Suprapubic skin (tissue), 4 donors: ENCODE results near the gene KIRREL3. TPM values are rescaled to one million over a fixed set of nuclear protein-coding genes. Genes with fewer than 3 reads are reported as not detected.

Source experiments
- DNase-seq, 2 donors: peaks; one replicate each; pipeline ENCODE4 v3.0.0-alpha.2; 2019; ENCODE audit warnings: low spot score in 2 of 2
- H3K27ac ChIP-seq: fragments of 200-600 bp; sonication (generic); one replicate; pipeline ENCODE4 v1.5.1; 2019
- H3K27me3 ChIP-seq: fragments of 200-600 bp; sonication (generic); one replicate; pipeline ENCODE4 v1.5.1; 2019
- H3K36me3 ChIP-seq: fragments of 200-600 bp; sonication (generic); one replicate; pipeline ENCODE4 v1.5.1; 2019
- H3K4me1 ChIP-seq: fragments of 200-600 bp; sonication (generic); one replicate; pipeline ENCODE4 v1.5.1; 2019
- H3K4me3 ChIP-seq: fragments of 200-600 bp; sonication (generic); one replicate; pipeline ENCODE4 v1.5.1; 2019; ENCODE audit warnings: mild to moderate bottlenecking
- H3K9me3 ChIP-seq: fragments of 200-600 bp; sonication (generic); one replicate; pipeline ENCODE4 v1.5.1; 2019
- EP300 ChIP-seq: sonication (generic); formaldehyde crosslinking; IDR thresholded peaks from one replicate; pipeline ENCODE4 v1.6.1; 2017; ENCODE audit warnings: antibody characterized with exemption
- POLR2A ChIP-seq, 2 donors: fragments of 450-650 bp; IDR thresholded peaks; one replicate each; pipeline ENCODE4 v1.6.1; 2017; ENCODE audit warnings: antibody characterized with exemption in 2 of 2, mild to moderate bottlenecking in 2 of 2, moderate library complexity in 2 of 2
- POLR2AphosphoS5 ChIP-seq, 3 donors: sonication (generic); formaldehyde crosslinking; IDR thresholded peaks; one replicate each; pipeline ENCODE4 v1.6.1; 2017; ENCODE audit warnings: antibody characterized with exemption in 3 of 3
- WGBS: methylation state at CpG from one replicate; pipeline ENCODE4 v1.1.5; 2018; 5-methylcytosine and 5-hydroxymethylcytosine counted together
- total RNA-seq, 4 donors: library from RNA; depleted of rRNA; stranded (reverse); fragments of >200 nt; gene quantifications; one replicate each; pipeline ENCODE4 v1.1.0, GENCODE V29; 2016
- TF ChIP-seq, protein P1 (sequence below), 2 donors: fragments of 200-600 bp in 1 of 2; fragments of 450-650 bp in 1 of 2; sonication (generic) in 1 of 2; IDR thresholded peaks; one replicate each; pipeline ENCODE4 v1.5.1; 2016 to 2019; ENCODE audit warnings: antibody characterized with exemption in 2 of 2, mild to moderate bottlenecking in 1 of 2, moderate library complexity in 1 of 2

Gene KIRREL3
- total RNA-seq, 4 donors from 2014 or later = 0.17 TPM; not detected in 3

DNA sequence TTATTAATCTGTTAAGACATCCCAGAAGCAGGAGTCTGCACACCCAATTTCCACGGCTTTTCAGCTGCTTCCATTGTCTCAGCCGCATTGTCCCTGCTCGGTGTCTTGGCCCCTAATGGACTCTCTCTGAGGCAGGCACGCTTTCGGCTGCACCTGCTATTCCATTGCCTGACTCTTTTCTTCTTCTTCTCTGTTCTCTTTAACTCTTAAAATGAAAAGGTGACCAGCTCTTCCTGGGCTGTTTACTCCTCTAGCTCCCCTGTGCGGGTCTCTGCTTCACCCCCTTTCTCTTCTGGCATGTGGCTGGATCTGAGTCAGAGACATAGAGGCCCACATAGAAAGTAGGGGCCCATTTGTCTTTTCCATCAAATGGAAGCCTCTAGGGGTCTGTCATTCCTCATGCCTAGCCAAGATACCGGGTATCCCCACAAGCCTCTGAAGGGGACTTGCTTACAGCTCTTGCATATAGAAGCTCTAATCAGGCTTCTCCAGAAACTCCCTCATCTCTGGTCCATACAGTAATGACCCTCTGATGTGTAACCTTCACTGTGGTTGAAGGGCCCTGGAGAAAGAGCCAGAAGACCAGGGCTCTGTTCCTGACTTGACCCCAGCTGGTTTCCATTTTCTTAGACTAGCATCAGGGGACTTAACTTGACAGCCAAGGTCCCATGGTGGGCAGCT lies 401.2 kb downstream of the KIRREL3 start:
- TF ChIP-seq EP300 = no peak
- TF ChIP-seq, protein P1, sequence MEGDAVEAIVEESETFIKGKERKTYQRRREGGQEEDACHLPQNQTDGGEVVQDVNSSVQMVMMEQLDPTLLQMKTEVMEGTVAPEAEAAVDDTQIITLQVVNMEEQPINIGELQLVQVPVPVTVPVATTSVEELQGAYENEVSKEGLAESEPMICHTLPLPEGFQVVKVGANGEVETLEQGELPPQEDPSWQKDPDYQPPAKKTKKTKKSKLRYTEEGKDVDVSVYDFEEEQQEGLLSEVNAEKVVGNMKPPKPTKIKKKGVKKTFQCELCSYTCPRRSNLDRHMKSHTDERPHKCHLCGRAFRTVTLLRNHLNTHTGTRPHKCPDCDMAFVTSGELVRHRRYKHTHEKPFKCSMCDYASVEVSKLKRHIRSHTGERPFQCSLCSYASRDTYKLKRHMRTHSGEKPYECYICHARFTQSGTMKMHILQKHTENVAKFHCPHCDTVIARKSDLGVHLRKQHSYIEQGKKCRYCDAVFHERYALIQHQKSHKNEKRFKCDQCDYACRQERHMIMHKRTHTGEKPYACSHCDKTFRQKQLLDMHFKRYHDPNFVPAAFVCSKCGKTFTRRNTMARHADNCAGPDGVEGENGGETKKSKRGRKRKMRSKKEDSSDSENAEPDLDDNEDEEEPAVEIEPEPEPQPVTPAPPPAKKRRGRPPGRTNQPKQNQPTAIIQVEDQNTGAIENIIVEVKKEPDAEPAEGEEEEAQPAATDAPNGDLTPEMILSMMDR (IDR thresholded peaks at IDR 0.05) = no peak
- no peak for TF ChIP-seq POLR2AphosphoS5 (IDR thresholded peaks at IDR 0.05)
- TF ChIP-seq POLR2A (IDR thresholded peaks at IDR 0.05) = no peak
- Histone ChIP-seq H3K9me3 (no peaks in the 10 kb centered on the region), H3K4me1 (no peaks in the 10 kb centered on the region), H3K4me3 (no peak overlapping the region), H3K27ac (no peak overlapping the region), H3K36me3 (no peaks in the 10 kb centered on the region), H3K27me3 (peaks cover 22% of the 10 kb centered on the region)
- WGBS = 85% methylated on average over 7 of the region's 7 CpGs
- peak in 1 of 2 donors; percentile 31 for DNase-seq

DNA sequence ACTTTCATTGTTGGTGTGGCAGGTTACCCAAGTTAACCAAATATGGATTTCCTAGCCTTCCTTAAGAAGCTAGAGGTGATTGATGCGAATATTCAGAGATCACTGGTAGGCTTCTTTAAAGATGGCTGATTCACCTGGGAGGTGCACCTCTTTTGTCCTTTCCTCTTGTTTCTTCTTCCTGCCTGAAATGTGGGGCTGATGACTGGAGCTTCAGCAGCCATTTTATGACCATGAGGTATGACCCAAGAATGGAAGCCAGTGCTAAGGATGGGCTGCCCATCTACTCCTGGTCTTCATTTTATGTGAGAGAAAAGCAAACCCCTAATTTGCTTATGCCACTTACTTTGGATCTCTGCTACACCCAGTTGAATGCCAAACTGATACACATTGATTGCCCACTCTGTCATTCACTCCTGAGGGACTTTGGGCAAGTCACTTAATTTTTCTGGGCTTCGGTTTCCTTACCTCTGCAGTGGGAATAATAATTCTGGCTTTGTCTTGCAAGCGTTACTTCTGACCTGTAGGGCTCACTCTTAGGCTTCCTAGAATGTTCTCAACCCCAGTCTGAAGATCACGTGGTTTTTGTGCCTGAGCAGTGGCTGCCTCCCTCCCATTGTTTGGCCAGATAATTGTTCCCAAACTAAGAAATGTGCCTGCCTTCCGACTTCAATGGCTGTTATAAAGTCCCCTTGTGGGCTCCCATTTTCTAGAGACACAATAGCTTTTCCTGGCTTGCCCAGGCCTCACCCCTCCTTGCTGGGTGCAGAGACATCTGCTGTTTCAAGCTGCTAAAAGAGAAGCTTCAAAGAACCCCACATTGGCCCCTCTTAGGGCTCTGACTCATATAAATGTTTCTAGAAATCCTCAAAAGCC lies 402.0 kb downstream of the KIRREL3 start:
- Histone ChIP-seq H3K27ac (no peak overlapping the region), H3K4me3 (no peak overlapping the region), H3K9me3 (no peaks in the 10 kb centered on the region), H3K4me1 (no peaks in the 10 kb centered on the region), H3K27me3 (peaks cover 20% of the 10 kb centered on the region), H3K36me3 (no peaks in the 10 kb centered on the region)
- peak in 1 of 2 donors; percentile 5 for DNase-seq
- TF ChIP-seq POLR2AphosphoS5 (IDR thresholded peaks at IDR 0.05) (no peak), EP300 (no peak)
- 81% methylated on average over 5 of the region's 5 CpGs for WGBS

DNA sequence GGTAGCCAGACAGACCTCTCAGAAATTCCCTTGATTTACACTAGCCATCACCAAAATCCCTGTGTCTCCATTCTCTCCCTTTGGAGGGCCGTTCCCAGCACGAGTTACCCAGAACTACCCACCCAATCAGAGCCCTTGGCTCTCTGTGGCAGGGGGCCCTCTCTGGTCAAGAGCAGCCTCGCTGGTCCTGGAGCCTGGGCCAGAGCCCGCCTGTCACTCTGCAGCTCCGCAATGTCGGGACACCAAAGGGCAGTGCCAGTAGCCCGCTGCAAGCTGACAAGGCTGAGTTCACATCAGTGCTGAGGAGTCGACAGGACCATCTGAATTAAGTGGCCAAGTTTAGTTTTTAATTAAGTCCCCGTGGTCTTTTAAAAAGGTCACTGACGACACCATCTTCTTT lies 403.5 kb downstream of the KIRREL3 start:
- peak in 1 of 2 donors; percentile 33 for DNase-seq
- H3K27ac ChIP-seq = no peak overlapping the region
- H3K4me3 ChIP-seq = no peak overlapping the region
- no peaks in the 10 kb centered on the region for H3K4me1 ChIP-seq
- no peak for TF ChIP-seq POLR2AphosphoS5 (IDR thresholded peaks at IDR 0.05)
- TF ChIP-seq, protein P1 (IDR thresholded peaks at IDR 0.05) = no peak
- no peak for TF ChIP-seq EP300
- no peaks in the 10 kb centered on the region for H3K9me3 ChIP-seq
- WGBS = 80% methylated on average over 10 of the region's 10 CpGs
- H3K27me3 ChIP-seq = peaks cover 7% of the 10 kb centered on the region
- no peaks in the 10 kb centered on the region for H3K36me3 ChIP-seq

DNA sequence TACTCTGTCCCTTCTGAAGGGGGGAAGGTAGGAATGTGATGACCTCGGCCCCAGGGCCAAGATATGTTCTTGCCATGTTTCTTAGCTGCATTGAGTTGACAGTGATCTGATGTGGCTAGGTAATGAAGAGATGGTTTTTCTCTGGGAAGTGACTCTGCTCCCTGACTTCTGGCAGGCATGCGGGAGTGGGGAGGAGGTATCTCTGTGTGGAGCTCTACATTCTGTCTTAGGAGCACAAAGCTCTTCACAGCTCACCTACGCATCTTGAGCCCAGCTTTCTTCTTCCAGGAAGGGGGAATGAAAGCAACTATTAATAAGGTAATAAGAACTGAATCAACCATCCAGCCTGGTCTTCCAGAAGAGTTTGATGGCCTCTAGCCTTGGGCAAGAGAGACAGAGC lies 404.1 kb downstream of the KIRREL3 start:
- no peak overlapping the region for H3K4me3 ChIP-seq
- H3K9me3 ChIP-seq = no peaks in the 10 kb centered on the region
- TF ChIP-seq EP300 = no peak
- TF ChIP-seq, protein P1 (IDR thresholded peaks at IDR 0.05) = no peak
- TF ChIP-seq POLR2A (IDR thresholded peaks at IDR 0.05) = no peak
- TF ChIP-seq POLR2AphosphoS5 (IDR thresholded peaks at IDR 0.05) = no peak
- no peaks in the 10 kb centered on the region for H3K36me3 ChIP-seq
- WGBS = 93% methylated on average over 3 of the region's 3 CpGs
- no peak for DNase-seq
- no peaks in the 10 kb centered on the region for H3K4me1 ChIP-seq
- no peak overlapping the region for H3K27ac ChIP-seq
- peaks cover 6% of the 10 kb centered on the region for H3K27me3 ChIP-seq

DNA sequence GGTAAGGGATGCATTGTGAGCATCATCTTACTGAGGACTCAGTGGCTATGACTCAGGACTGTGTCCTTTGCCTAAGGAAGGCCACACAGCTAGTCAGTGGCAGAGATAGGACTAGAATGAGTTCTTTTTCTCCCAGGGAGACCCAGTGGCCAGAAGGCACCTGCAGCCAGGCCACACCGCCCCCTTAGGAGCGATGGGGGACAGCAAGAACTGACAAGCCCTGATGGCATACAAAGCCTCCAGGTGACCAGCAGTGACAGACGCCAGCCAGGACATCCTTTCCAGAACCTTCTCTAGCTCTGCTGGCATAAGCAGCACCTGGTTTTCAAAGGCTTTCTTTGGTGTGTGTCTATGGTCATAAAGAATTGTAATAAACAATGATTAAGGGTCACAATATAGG lies 405.0 kb downstream of the KIRREL3 start:
- 88% methylated on average over 3 of the region's 3 CpGs for WGBS
- Histone ChIP-seq H3K4me3 (no peak overlapping the region), H3K4me1 (no peaks in the 10 kb centered on the region), H3K9me3 (no peaks in the 10 kb centered on the region), H3K36me3 (no peaks in the 10 kb centered on the region), H3K27me3 (peaks cover 7% of the 10 kb centered on the region), H3K27ac (no peak overlapping the region)
- DNase-seq = no peak
- TF ChIP-seq POLR2A (IDR thresholded peaks at IDR 0.05) (no peak), EP300 (no peak), POLR2AphosphoS5 (IDR thresholded peaks at IDR 0.05) (no peak)
- TF ChIP-seq, protein P1 (IDR thresholded peaks at IDR 0.05) = no peak
